T-helper 17 cell (primary cell): ENCODE data around the gene ZNF134. TPM values are rescaled to one million over a fixed set of nuclear protein-coding genes. Genes with fewer than 3 reads are reported as not detected.

Experiments used
- ATAC-seq: fragments of 150-1000 bp; cut with Tn5 transposase; 2 replicates; pipeline ENCODE4 v1.10.0; 2021; ENCODE audit warnings: mild to moderate bottlenecking, moderate library complexity
- DNase-seq, 3 donors: peaks; one replicate each; pipeline versions ENCODE4 v3.0.0 to v3.0.0-alpha.2; 2020 to 2021
- H3K9me3 ChIP-seq: one replicate; pipeline ENCODE4 v1.7.0; 2013; ENCODE audit warnings: low read length, mild to moderate bottlenecking; ENCODE audit not compliant: control insufficient read depth, poor library complexity, severe bottlenecking
- H3K27ac Mint-ChIP-seq: one replicate; pipeline ENCODE4 v1.8.0; 2022; ENCODE audit warnings: mild to moderate bottlenecking, moderate library complexity, mixed read lengths
- H3K27me3 Mint-ChIP-seq: one replicate; pipeline ENCODE4 v1.8.0; 2022; ENCODE audit warnings: mixed read lengths
- H3K36me3 Mint-ChIP-seq: one replicate; pipeline ENCODE4 v1.8.0; 2022; ENCODE audit warnings: low read depth, mixed read lengths
- H3K4me1 Mint-ChIP-seq: one replicate; pipeline ENCODE4 v1.8.0; 2022; ENCODE audit warnings: mild to moderate bottlenecking, mixed read lengths
- H3K4me3 Mint-ChIP-seq: one replicate; pipeline ENCODE4 v1.8.0; 2022; ENCODE audit warnings: mild to moderate bottlenecking, moderate library complexity, mixed read lengths
- total RNA-seq, 4 donors: library from RNA in 2 of 4; stranded (reverse) in 2 of 4; gene quantifications; one replicate each; pipeline ENCODE4 v1.2.3 and lab custom pipeline; 2022 to 2026

Gene ZNF134
- total RNA-seq = 10 to 100 TPM; 20.9 to 22.7 TPM
- 25.1 to 63.3 reads per million in 2 donors for total RNA-seq (lab: John Stamatoyannopoulos, UW)

- DNase-seq (peak; percentile 69 to 82 (median 76)), ATAC-seq (peak; percentile 100)
- Mint-ChIP-seq H3K4me1 (peaks cover 5% of the 10 kb centered on the region), H3K4me3 (peak within 1 kb of the TSS; percentile 71), H3K27ac (peak within 1 kb of the TSS; percentile 82), H3K27me3 (no peaks in the 10 kb centered on the region), H3K36me3 (peaks cover 14% of the 10 kb centered on the region)
- peaks cover 40% of the 10 kb centered on the region for H3K9me3 ChIP-seq
These were observed at the start of gene ZNF134 for GRCh38 chr19:57613941-57614743. Gene ZNF134, plus strand, starts transcription at chr19:57614242. Its CDS starts 5,227 bp downstream, at chr19:57619469.

- peaks cover 41% of the 10 kb centered on the region for H3K9me3 ChIP-seq
- Mint-ChIP-seq H3K36me3 (no peaks in the 10 kb centered on the region), H3K27ac (no peak overlapping the region), H3K27me3 (no peaks in the 10 kb centered on the region), H3K4me1 (no peaks in the 10 kb centered on the region), H3K4me3 (no peak overlapping the region)
- DNase-seq (no peak), ATAC-seq (no peak)
These were observed 47.4 kb upstream of the ZNF134 start for GRCh38 chr19:57566396-57567265.

GRCh38 chr19:57570707-57571106 lies 43.3 kb upstream of the ZNF134 start:
- no peak overlapping the region for H3K4me3 Mint-ChIP-seq
- H3K9me3 ChIP-seq = peaks cover 59% of the 10 kb centered on the region
- H3K27ac Mint-ChIP-seq = no peak overlapping the region
- H3K4me1 Mint-ChIP-seq = no peaks in the 10 kb centered on the region
- H3K27me3 Mint-ChIP-seq = no peaks in the 10 kb centered on the region
- H3K36me3 Mint-ChIP-seq = peaks cover 2% of the 10 kb centered on the region
- DNase-seq (no peak), ATAC-seq (no peak)

- DNase-seq = no peak
- no peak overlapping the region for H3K27ac Mint-ChIP-seq
- H3K4me3 Mint-ChIP-seq = no peak overlapping the region
- no peaks in the 10 kb centered on the region for H3K4me1 Mint-ChIP-seq
- H3K36me3 Mint-ChIP-seq = peaks cover 9% of the 10 kb centered on the region
- peaks cover 53% of the 10 kb centered on the region for H3K9me3 ChIP-seq
- H3K27me3 Mint-ChIP-seq = no peaks in the 10 kb centered on the region
- ATAC-seq = no peak
These were observed 41.6 kb upstream of the ZNF134 start for GRCh38 chr19:57572415-57572947.

GRCh38 chr19:57576661-57577060 lies 37.4 kb upstream of the ZNF134 start:
- Mint-ChIP-seq H3K4me3 (peak overlapping the region; percentile 0), H3K4me1 (peaks cover 3% of the 10 kb centered on the region), H3K27ac (no peak overlapping the region), H3K36me3 (peaks cover 9% of the 10 kb centered on the region), H3K27me3 (no peaks in the 10 kb centered on the region)
- ATAC-seq (no peak), DNase-seq (no peak)
- peaks cover 34% of the 10 kb centered on the region for H3K9me3 ChIP-seq

GRCh38 chr19:57578487-57579205 lies 35.4 kb upstream of the ZNF134 start, which contains the start of gene ZNF416:
Gene ZNF416, minus strand, starts transcription at chr19:57578911. Its CDS starts 207 bp downstream, at chr19:57578704.
- Mint-ChIP-seq H3K27ac (no peak within 1 kb of the TSS), H3K36me3 (peaks cover 9% of the 10 kb centered on the region), H3K4me3 (peak within 1 kb of the TSS; percentile 74), H3K4me1 (peaks cover 3% of the 10 kb centered on the region), H3K27me3 (no peaks in the 10 kb centered on the region)
- peak; percentile 98 for ATAC-seq
- DNase-seq = peak; percentile 81 to 92 (median 90)
- peaks cover 16% of the 10 kb centered on the region for H3K9me3 ChIP-seq

- ATAC-seq (no peak), DNase-seq (no peak)
- H3K9me3 ChIP-seq = peaks cover 3% of the 10 kb centered on the region
- Mint-ChIP-seq H3K27me3 (no peaks in the 10 kb centered on the region), H3K4me3 (peak overlapping the region; percentile 87), H3K4me1 (peaks cover 7% of the 10 kb centered on the region), H3K36me3 (peaks cover 6% of the 10 kb centered on the region), H3K27ac (no peak overlapping the region)
These were observed 30.9 kb upstream of the ZNF134 start for GRCh38 chr19:57583104-57583520.

GRCh38 chr19:57583521-57584416 lies 30.3 kb upstream of the ZNF134 start, which contains the start of gene ZIK1:
Gene ZIK1, plus strand, starts transcription at chr19:57584145. Its CDS starts 212 bp downstream, at chr19:57584357.
- Mint-ChIP-seq H3K4me1 (peaks cover 7% of the 10 kb centered on the region), H3K36me3 (peaks cover 6% of the 10 kb centered on the region), H3K4me3 (peak within 1 kb of the TSS; percentile 87), H3K27ac (peak within 1 kb of the TSS; percentile 29), H3K27me3 (no peaks in the 10 kb centered on the region)
- H3K9me3 ChIP-seq = peaks cover 6% of the 10 kb centered on the region
- peak; percentile 53 to 76 (median 72) for DNase-seq
- ATAC-seq = peak; percentile 89

- H3K36me3 Mint-ChIP-seq = peaks cover 6% of the 10 kb centered on the region
- no peak for DNase-seq
- no peak for ATAC-seq
- H3K4me1 Mint-ChIP-seq = peaks cover 4% of the 10 kb centered on the region
- no peak overlapping the region for H3K27ac Mint-ChIP-seq
- H3K9me3 ChIP-seq = peaks cover 24% of the 10 kb centered on the region
- no peak overlapping the region for H3K4me3 Mint-ChIP-seq
- H3K27me3 Mint-ChIP-seq = no peaks in the 10 kb centered on the region
These were observed 26.5 kb upstream of the ZNF134 start for GRCh38 chr19:57587529-57587928.

GRCh38 chr19:57599377-57599760 lies 14.7 kb upstream of the ZNF134 start:
- peak overlapping the region; percentile 79 for H3K4me3 Mint-ChIP-seq
- no peaks in the 10 kb centered on the region for H3K27me3 Mint-ChIP-seq
- no peak for DNase-seq
- peak overlapping the region; percentile 14 for H3K27ac Mint-ChIP-seq
- peaks cover 3% of the 10 kb centered on the region for H3K4me1 Mint-ChIP-seq
- H3K36me3 Mint-ChIP-seq = peaks cover 6% of the 10 kb centered on the region
- H3K9me3 ChIP-seq = peaks cover 5% of the 10 kb centered on the region
- no peak for ATAC-seq

- Mint-ChIP-seq H3K36me3 (peaks cover 8% of the 10 kb centered on the region), H3K4me1 (peaks cover 3% of the 10 kb centered on the region), H3K27me3 (no peaks in the 10 kb centered on the region), H3K27ac (peak within 1 kb of the TSS; percentile 14), H3K4me3 (peak within 1 kb of the TSS; percentile 79)
- DNase-seq (peak; percentile 56 to 69 (median 56)), ATAC-seq (peak; percentile 97)
- H3K9me3 ChIP-seq = peaks cover 3% of the 10 kb centered on the region
These were observed 14.2 kb upstream of the ZNF134 start, which contains the start of gene ZNF530 for GRCh38 chr19:57599761-57600383. Gene ZNF530, plus strand, starts transcription at chr19:57599885. Its CDS starts 4,461 bp downstream, at chr19:57604346.
